ENCODE measurements around the gene TBR1.

DNA sequence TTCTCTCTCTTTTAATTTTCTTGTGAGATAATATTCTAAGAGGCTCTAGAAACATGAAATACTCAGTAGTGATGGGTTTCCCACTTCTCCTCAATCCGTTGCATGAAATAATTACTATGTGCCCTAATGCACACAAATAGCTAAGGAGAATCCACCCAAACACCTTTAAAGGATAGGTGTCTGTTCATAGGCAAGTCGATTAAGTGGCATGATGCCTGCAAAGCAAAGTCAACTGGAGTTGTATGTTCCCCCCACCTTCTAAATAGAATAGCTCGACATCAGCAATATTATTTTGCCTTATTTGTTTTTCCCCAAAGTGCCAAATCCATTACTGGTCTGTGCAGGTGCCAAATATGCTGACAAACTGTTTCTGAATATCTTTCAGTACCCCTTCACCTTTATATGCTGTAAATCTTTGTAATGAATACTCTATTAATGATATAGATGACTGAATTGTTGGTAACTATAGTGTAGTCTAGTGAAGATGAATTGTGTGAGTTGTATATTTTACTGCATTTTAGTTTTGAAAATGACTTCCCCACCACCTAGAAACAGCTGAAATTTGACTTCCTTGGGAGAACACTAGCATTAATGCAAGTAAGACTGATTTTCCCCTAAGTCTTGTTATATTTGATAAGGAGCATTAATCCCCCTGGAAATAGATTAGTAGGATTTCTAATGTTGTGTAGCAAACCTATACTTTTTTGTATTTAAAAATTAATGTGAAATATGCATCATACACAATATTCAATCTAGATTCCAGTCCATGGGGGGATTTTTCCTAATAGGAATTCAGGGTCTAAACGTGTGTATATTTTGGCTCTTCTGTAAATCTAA is 9.0 kb downstream of the TBR1 start:
- TF ChIP-seq, protein P1, sequence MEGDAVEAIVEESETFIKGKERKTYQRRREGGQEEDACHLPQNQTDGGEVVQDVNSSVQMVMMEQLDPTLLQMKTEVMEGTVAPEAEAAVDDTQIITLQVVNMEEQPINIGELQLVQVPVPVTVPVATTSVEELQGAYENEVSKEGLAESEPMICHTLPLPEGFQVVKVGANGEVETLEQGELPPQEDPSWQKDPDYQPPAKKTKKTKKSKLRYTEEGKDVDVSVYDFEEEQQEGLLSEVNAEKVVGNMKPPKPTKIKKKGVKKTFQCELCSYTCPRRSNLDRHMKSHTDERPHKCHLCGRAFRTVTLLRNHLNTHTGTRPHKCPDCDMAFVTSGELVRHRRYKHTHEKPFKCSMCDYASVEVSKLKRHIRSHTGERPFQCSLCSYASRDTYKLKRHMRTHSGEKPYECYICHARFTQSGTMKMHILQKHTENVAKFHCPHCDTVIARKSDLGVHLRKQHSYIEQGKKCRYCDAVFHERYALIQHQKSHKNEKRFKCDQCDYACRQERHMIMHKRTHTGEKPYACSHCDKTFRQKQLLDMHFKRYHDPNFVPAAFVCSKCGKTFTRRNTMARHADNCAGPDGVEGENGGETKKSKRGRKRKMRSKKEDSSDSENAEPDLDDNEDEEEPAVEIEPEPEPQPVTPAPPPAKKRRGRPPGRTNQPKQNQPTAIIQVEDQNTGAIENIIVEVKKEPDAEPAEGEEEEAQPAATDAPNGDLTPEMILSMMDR (IDR thresholded peaks at IDR 0.05; ENCODE audit: low read depth, low read length, missing input control), result no peak
- TF ChIP-seq TAF1 (conservative IDR thresholded peaks at IDR 0.05), result no peak
- TF ChIP-seq, protein P2, sequence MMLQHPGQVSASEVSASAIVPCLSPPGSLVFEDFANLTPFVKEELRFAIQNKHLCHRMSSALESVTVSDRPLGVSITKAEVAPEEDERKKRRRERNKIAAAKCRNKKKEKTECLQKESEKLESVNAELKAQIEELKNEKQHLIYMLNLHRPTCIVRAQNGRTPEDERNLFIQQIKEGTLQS (IDR thresholded peaks at IDR 0.05), result no peak
- TF ChIP-seq NR2F2 (IDR thresholded peaks at IDR 0.05), result no peak
- TF ChIP-seq RAD21 (IDR thresholded peaks at IDR 0.05), result no peak

Data from liver (tissue), 3 donors.